Astrocyte of the cerebellum (primary cell): ENCODE data around the gene ZFR2.
A peak's percentile ranks its signal among the peaks of the same experiment; 100 is the strongest.

Experiments used
- DNase-seq: peaks from one replicate; pipeline ENCODE4 v3.0.0-alpha.2; 2011; ENCODE audit warnings: low read depth
- H3K4me3 ChIP-seq: 2 replicates; pipeline ENCODE4 v1.5.1; 2011; ENCODE audit warnings: mild to moderate bottlenecking, low read depth, low read length, moderate library complexity
- CTCF ChIP-seq: IDR thresholded peaks from 2 replicates; pipeline ENCODE4 v1.5.1; 2012; ENCODE audit warnings: low read length, low read depth, moderate library complexity, mild to moderate bottlenecking; ENCODE audit errors: missing control alignments
- in situ Hi-C: cut with HindIII; loops from 2 replicates; pipeline ENCODE4 v1.10.0; 2017; ENCODE audit warnings: low sequenced_read_pairs

ZFR2 gene

GRCh38 chr19:3857449-3858003 is 11.3 kb downstream of the ZFR2 start:
- H3K4me3 ChIP-seq, result no peak overlapping the region
- TF ChIP-seq CTCF, result no peak
- DNase-seq, result no peak
- in situ Hi-C loops, result no loop called here

GRCh38 chr19:3855320-3855719 is 13.5 kb downstream of the ZFR2 start:
- H3K4me3 ChIP-seq, result no peak overlapping the region
- TF ChIP-seq CTCF, result no peak
- no peak for DNase-seq
- in situ Hi-C loops, result no loop called here

GRCh38 chr19:3852614-3853254 is 16.1 kb downstream of the ZFR2 start:
- no peak overlapping the region for H3K4me3 ChIP-seq
- in situ Hi-C loops, result no loop called here
- TF ChIP-seq CTCF, result no peak
- peak; percentile 57 for DNase-seq

DNA sequence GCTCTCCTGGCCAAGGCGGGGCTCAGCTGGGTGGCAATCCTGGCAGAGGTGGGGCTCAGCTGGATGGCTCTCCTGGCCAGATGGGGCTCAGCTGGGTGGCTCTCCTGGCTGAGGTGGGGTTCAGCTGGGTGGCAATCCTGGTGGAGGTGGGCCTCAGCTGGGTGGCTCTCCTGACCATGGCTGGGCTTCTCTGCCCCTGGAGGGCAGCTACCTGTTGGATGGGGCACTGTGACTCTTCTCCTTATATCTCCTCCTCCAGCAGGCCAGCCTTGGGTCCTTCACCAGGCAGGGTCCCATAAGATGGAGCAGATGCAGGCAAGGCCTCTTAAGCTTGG is 16.7 kb downstream of the ZFR2 start:
- in situ Hi-C loops, result no loop called here
- H3K4me3 ChIP-seq, result no peak overlapping the region
- no peak for DNase-seq

DNA sequence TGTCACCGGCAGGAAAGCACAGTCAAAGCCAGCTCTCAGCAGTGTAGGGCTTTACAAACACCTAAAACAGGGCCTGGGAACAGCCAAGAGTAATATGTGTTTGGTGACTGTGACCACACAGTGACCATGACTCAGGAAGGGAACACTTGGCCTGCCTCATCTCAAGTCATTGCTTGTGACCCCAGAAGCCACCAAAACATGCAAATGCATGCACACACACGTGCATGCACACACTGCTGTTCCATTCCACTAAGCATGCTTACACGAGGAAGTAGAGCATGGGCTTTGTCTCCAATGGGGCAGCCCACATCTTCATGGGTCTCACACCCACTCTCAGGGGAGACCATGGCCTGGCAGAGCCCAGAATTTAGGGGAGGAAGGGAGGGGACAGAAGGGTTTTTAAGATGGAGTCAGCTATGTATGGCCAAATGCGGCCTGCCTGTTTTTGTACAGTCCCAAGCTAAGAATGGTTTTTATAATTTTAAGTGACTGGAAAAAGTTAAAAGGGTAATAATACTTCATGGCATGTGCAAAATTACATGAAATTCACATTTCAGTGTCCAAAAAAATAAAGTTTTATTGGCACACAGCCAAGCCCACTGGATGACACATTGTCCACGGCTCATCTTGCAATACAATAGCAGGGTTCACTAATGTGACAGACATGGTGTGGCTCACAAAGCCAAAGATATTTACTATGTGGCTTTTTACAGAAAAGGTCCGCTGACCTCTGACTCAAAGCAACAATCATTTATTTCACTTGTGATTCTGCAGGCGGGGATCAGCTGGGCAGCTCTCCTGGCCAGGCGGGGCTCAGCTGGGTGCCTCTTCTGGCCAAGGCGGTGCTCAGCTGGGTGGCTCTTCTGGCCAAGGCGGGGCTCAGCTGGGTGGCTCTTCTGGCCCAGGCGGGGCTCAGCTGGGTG is 17.3 kb downstream of the ZFR2 start:
- TF ChIP-seq CTCF, result no peak
- no peak for DNase-seq
- H3K4me3 ChIP-seq, result no peak overlapping the region
- in situ Hi-C loops, result no loop called here

More for the DNA sequence above, 16.7 kb downstream of the ZFR2 start:
- TF ChIP-seq CTCF, result no peak

DNA sequence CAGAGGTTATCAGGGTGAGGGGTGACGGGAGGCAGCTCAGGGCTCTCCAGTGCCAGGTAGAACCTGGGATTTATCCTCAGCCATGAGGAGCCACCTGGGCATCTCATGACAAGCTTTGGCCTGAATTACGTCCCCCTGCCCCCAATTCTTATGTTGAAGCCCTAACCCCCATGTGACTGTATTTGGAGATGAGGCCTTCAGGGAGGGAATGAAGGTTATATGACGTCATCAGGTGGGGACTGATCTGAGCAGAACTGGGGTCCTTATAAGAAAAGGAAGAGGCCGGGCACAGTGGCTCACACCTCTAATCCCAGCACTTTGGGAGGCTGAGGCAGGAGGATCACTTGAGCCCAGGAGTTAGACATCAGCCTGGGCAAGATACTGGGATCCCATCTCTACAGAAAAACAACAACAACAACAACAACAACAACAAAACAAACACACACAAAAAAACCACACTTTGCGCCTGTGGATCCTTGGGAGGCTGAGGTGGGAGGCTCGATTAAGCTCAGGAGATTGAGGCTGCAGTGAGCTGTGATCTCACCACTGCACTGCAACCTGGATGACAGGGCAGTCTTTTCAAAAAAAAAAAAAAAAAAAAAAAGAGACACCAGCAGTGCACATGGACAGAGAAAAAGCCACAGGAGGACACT is 18.4 kb downstream of the ZFR2 start:
- no peak for TF ChIP-seq CTCF
- DNase-seq, result no peak
- in situ Hi-C loops, result no loop called here
- no peak overlapping the region for H3K4me3 ChIP-seq
